B cell (primary cell): ENCODE results near the gene ASB4. TPM values are rescaled to one million over a fixed set of nuclear protein-coding genes. Genes with fewer than 3 reads are reported as not detected.

ENCODE experiments used
- ATAC-seq: fragments of 200-7000 bp; cut with Tn5 transposase; one replicate; pipeline ENCODE4 v1.10.0; 2021; ENCODE audit warnings: low read depth, mild to moderate bottlenecking, moderate number of reproducible peaks, moderate library complexity
- CTCF ChIA-PET: fragments of 350-600 bp; sonication (Branson Sonifier 250); formaldehyde crosslinking; loops from one replicate; lab custom pipeline; 2021; ENCODE audit warnings: antibody characterized with exemption, inconsistent platforms; lab: Charles Lee
- POLR2A ChIA-PET: fragments of 350-600 bp; sonication (Branson Sonifier 250); formaldehyde crosslinking; loops from one replicate; lab custom pipeline; 2021; ENCODE audit warnings: antibody characterized with exemption; lab: Charles Lee
- DNase-seq: peaks from one replicate; pipeline ENCODE4 v3.0.0; 2013
- H2AFZ ChIP-seq: 2 replicates; pipeline ENCODE4 v1.6.1; 2012; ENCODE audit warnings: mild to moderate bottlenecking, low read depth, low read length; ENCODE audit not compliant: insufficient read depth, poor library complexity, severe bottlenecking
- H3K27ac ChIP-seq, 2 donors: 1 replicate in 1 of 2; 2 replicates in 1 of 2; pipeline ENCODE4 v1.5.1; 2012 to 2013; ENCODE audit warnings: low read length in 2 of 2, mild to moderate bottlenecking in 2 of 2, moderate library complexity in 1 of 2
- H3K27me3 ChIP-seq, 4 experiments: fragments of 200-600 bp in 1 of 4; sonication (generic) in 1 of 4; replicated peaks in 1 of 4; 1 replicate in 2 of 4; 2 replicates in 2 of 4; pipeline versions ENCODE4 v1.6.1 to v1.7.0; 2013 to 2016; ENCODE audit warnings: low read length in 3 of 4, mild to moderate bottlenecking in 2 of 4, mixed read lengths in 1 of 4, moderate library complexity in 1 of 4; ENCODE audit not compliant: insufficient read depth in 4 of 4, control insufficient read depth in 3 of 4; ENCODE audit errors: control extremely low read depth in 1 of 4
- H3K36me3 ChIP-seq, 2 experiments: replicated peaks in 1 of 2; 1 replicate in 1 of 2; 2 replicates in 1 of 2; pipeline versions ENCODE4 v1.6.1 to v1.7.1; 2013; ENCODE audit warnings: low read length in 1 of 2; ENCODE audit not compliant: insufficient read depth in 2 of 2, control insufficient read depth in 1 of 2; ENCODE audit errors: control extremely low read depth in 1 of 2, extremely low read depth in 1 of 2
- H3K4me1 ChIP-seq, 2 donors: fragments of 200-600 bp in 1 of 2; sonication (generic) in 1 of 2; 1 replicate in 1 of 2; 2 replicates in 1 of 2; pipeline versions ENCODE4 v1.5.1 to v1.6.1; 2013 to 2017; ENCODE audit warnings: low read length in 2 of 2; ENCODE audit not compliant: control insufficient read depth in 2 of 2, insufficient read depth in 2 of 2
- H3K4me2 ChIP-seq: replicated peaks from 2 replicates; pipeline ENCODE3; 2012; ENCODE audit warnings: mild to moderate bottlenecking, low read depth, low read length; ENCODE audit not compliant: poor library complexity, severe bottlenecking
- H3K4me3 ChIP-seq, 5 experiments: fragments of 200-600 bp in 1 of 5; sonication (generic) in 1 of 5; 1 replicate in 3 of 5; 2 replicates in 2 of 5; pipeline versions ENCODE4 v1.5.1 to v1.7.0; 2011 to 2016; ENCODE audit warnings: low read length in 4 of 5, mild to moderate bottlenecking in 4 of 5, low read depth in 2 of 5, control low read depth in 1 of 5, moderate library complexity in 1 of 5; ENCODE audit not compliant: insufficient read depth in 1 of 5; ENCODE audit errors: control extremely low read depth in 1 of 5, extremely low read depth in 1 of 5
- H3K79me2 ChIP-seq: fragments of 200-600 bp; sonication (generic); one replicate; pipeline ENCODE4 v1.6.0; 2016; ENCODE audit warnings: low read length; ENCODE audit not compliant: control insufficient read depth, insufficient read depth
- H3K9ac ChIP-seq: fragments of 200-600 bp; sonication (generic); 2 replicates; pipeline ENCODE4 v1.6.1; 2017; ENCODE audit warnings: mild to moderate bottlenecking, low read length, moderate library complexity
- H3K9me3 ChIP-seq, 3 donors: one replicate each; pipeline versions ENCODE4 v1.6.1 to v1.7.1; 2013; ENCODE audit warnings: low read length in 2 of 3; ENCODE audit not compliant: control insufficient read depth in 2 of 3, insufficient read depth in 1 of 3; ENCODE audit errors: control extremely low read depth in 1 of 3
- H4K20me1 ChIP-seq: 2 replicates; pipeline ENCODE4 v1.6.0; 2012; ENCODE audit warnings: mild to moderate bottlenecking, low read length; ENCODE audit not compliant: insufficient read depth, control insufficient read depth, poor library complexity, severe bottlenecking
- H3K27ac Mint-ChIP-seq: one replicate; pipeline ENCODE4 v1.8.0; 2021; ENCODE audit warnings: mixed read lengths
- H3K27me3 Mint-ChIP-seq: one replicate; pipeline ENCODE4 v1.8.0; 2021; ENCODE audit warnings: mixed read lengths
- H3K4me1 Mint-ChIP-seq: one replicate; pipeline ENCODE4 v1.8.0; 2021; ENCODE audit warnings: mixed read lengths
- H3K4me3 Mint-ChIP-seq: one replicate; pipeline ENCODE4 v1.8.0; 2021; ENCODE audit warnings: mixed read lengths
- H3K9me3 Mint-ChIP-seq: one replicate; pipeline ENCODE4 v1.8.0; 2022; ENCODE audit warnings: mixed read lengths; ENCODE audit not compliant: insufficient read depth
- CTCF ChIP-seq: fragments of 200-600 bp; IDR thresholded peaks from one replicate; pipeline ENCODE4 v1.8.0; 2022; ENCODE audit warnings: antibody characterized with exemption, mild to moderate bottlenecking
- EZH2 ChIP-seq: IDR thresholded peaks from 2 replicates; pipeline ENCODE4 v1.6.1; 2012; ENCODE audit warnings: borderline replicate concordance, low read depth, mild to moderate bottlenecking, moderate library complexity, low read length; ENCODE audit not compliant: insufficient read depth, poor library complexity, severe bottlenecking
- WGBS: methylation state at CpG from one replicate; pipeline ENCODE4 v1.1.5; 2013; ENCODE audit warnings: missing lambda C conversion rate; ENCODE audit not compliant: insufficient coverage; 5-methylcytosine and 5-hydroxymethylcytosine counted together
- intact Hi-C: fragments of 100-400 bp; cut with micrococcal nuclease; formaldehyde crosslinking; loops from one replicate; pipeline ENCODE4 v1.10.0; 2022
- polyA minus RNA-seq: library from RNA; depleted of rRNA, polyadenylated mRNA; stranded (reverse); fragments of >200 nt; gene quantifications from 2 replicates; pipeline ENCODE4 v1.2.3, GENCODE V29; 2012
- polyA plus RNA-seq: library from polyadenylated mRNA; depleted of rRNA; stranded (reverse); fragments of >200 nt; gene quantifications from 2 replicates; pipeline ENCODE4 v1.2.3, GENCODE V29; 2012
- total RNA-seq, 2 donors: library from RNA; stranded (reverse); fragments of 120-200 nt in 1 of 2; gene quantifications; 1 replicate in 1 of 2; 2 replicates in 1 of 2; pipeline versions ENCODE4 v1.2.3 to v1.2.4, GENCODE V29; 2013 to 2022

ASB4 gene
- total RNA-seq: not detected in 2 replicates
- 0.79 TPM for total RNA-seq (2013)
- polyA plus RNA-seq: not detected in 2 replicates
- not detected in 2 replicates for polyA minus RNA-seq

- TF ChIP-seq CTCF (no peak), EZH2 (no peak)
- intact Hi-C loops: no loop called here
- no peak within 1 kb of the TSS for H3K4me3 Mint-ChIP-seq
- H3K27ac ChIP-seq: no peak within 1 kb of the TSS
- no peak within 1 kb of the TSS for H3K9ac ChIP-seq
- no peaks in the 10 kb centered on the region for H3K27me3 ChIP-seq
- H3K9me3 ChIP-seq: no peaks in the 10 kb centered on the region
- no peaks in the 10 kb centered on the region for H3K9me3 Mint-ChIP-seq
- no peak within 1 kb of the TSS for H2AFZ ChIP-seq
- ChIA-PET CTCF (interaction anchor here (0.9 to 2.5 kb wide), 3 partner anchors 9 to 204 kb away, joined by 3 to 9 read pairs (median 5); no protein-coding TSS in a partner anchor), POLR2A (no interaction called here)
- H3K36me3 ChIP-seq: no peaks in the 10 kb centered on the region
- H3K27ac Mint-ChIP-seq: no peak within 1 kb of the TSS
- H3K4me1 Mint-ChIP-seq: no peaks in the 10 kb centered on the region
- ATAC-seq: no peak
- H3K4me3 ChIP-seq: no peak within 1 kb of the TSS
- WGBS: 98% methylated on average over 7 of the region's 12 CpGs
- peaks cover 20% of the 10 kb centered on the region for H3K27me3 Mint-ChIP-seq
- DNase-seq: no peak
- H3K4me2 ChIP-seq: no peak within 1 kb of the TSS
- H3K79me2 ChIP-seq: no peaks in the 10 kb centered on the region
- H3K4me1 ChIP-seq: no peaks in the 10 kb centered on the region
- H4K20me1 ChIP-seq: no peaks in the 10 kb centered on the region
Observed at GRCh38 chr7:95485391-95486123, at the start of gene ASB4. TSS of gene ASB4 (plus strand) at chr7:95485943. CDS start at chr7:95485972, 29 bp downstream.

- no peak overlapping the region for H3K27ac Mint-ChIP-seq
- POLR2A ChIA-PET: no interaction called here
- H3K4me2 ChIP-seq: no peak overlapping the region
- H3K27me3 ChIP-seq: no peaks in the 10 kb centered on the region
- no peak overlapping the region for H3K9ac ChIP-seq
- H4K20me1 ChIP-seq: no peaks in the 10 kb centered on the region
- no peak overlapping the region for H3K4me3 ChIP-seq
- peaks cover 16% of the 10 kb centered on the region for H3K4me1 Mint-ChIP-seq
- DNase-seq (no peak), ATAC-seq (no peak)
- TF ChIP-seq EZH2 (no peak), CTCF (no peak)
- CTCF ChIA-PET: interaction anchor here (1.2 kb wide), 1 partner anchor 9 kb away, joined by 3 read pairs; no protein-coding TSS in a partner anchor
- peaks cover 7 to 16% of the 10 kb centered on the region in 2 donors for H3K4me1 ChIP-seq
- H3K27me3 Mint-ChIP-seq: no peaks in the 10 kb centered on the region
- no peaks in the 10 kb centered on the region for H3K9me3 ChIP-seq
- H2AFZ ChIP-seq: no peak overlapping the region
- H3K9me3 Mint-ChIP-seq: no peaks in the 10 kb centered on the region
- no peaks in the 10 kb centered on the region for H3K36me3 ChIP-seq
- no peaks in the 10 kb centered on the region for H3K79me2 ChIP-seq
- 83% methylated on average over 1 of the region's 4 CpGs for WGBS
- intact Hi-C loops: no loop called here
- H3K27ac ChIP-seq: no peak overlapping the region
- H3K4me3 Mint-ChIP-seq: no peak overlapping the region
Observed at GRCh38 chr7:95436407-95436806, 49.3 kb upstream of the ASB4 start.
